ENCODE measurements around the gene KDM4B. TPM values are rescaled to one million over a fixed set of nuclear protein-coding genes. Genes with fewer than 3 reads are reported as not detected.
"Not testable (repeated sequence)": the region's sequence is repeated elsewhere in the genome, so short reads cannot be mapped to it uniquely, and the experiment has no call there.

The KDM4B gene
- total and polyA plus RNA-seq, 2 donors (not counting 1 experiment from before 2014, with no cell fraction given), result 75.5 to 205 TPM

DNA sequence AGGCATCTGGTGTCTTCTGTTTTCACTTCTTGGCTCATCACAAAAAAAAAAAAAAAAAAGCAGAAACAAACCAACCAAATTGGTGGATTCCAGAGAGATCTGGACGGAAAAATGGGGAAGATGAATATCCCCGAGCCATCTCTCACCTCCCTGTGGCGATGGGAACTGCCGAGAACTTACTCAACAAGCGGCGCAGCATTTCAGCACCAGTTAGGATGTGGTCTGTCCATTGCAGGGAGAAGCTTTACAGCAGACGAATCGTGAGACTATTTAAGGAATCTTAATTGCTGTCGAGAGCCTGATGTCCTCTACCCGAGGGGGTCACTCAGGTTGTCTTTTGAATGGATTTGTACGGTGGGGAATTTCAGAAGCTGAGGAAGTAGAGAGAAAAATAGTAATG lies 17.3 kb upstream of the KDM4B start:
- H3K27me3 ChIP-seq (replicated peaks in 1 of 4; ENCODE audit: control extremely low read depth in 1 of 4, control insufficient read depth in 3 of 4, insufficient read depth in 4 of 4, low read length in 3 of 4), result no peaks in the 10 kb centered on the region
- H4K20me1 ChIP-seq (ENCODE audit: control insufficient read depth, insufficient read depth, low read length, poor library complexity, severe bottlenecking), result no peaks in the 10 kb centered on the region
- no peaks in the 10 kb centered on the region for H3K4me1 ChIP-seq (ENCODE audit: control insufficient read depth in 2 of 2, insufficient read depth in 2 of 2, low read length in 2 of 2)
- TF ChIP-seq CTCF (IDR thresholded peaks at IDR 0.05), result no peak
- no peak for TF ChIP-seq EZH2 (IDR thresholded peaks at IDR 0.05; ENCODE audit: borderline replicate concordance, insufficient read depth, low read depth, low read length, poor library complexity, severe bottlenecking)
- H3K4me3 Mint-ChIP-seq, result no peak overlapping the region
- no peaks in the 10 kb centered on the region for H3K9me3 Mint-ChIP-seq (ENCODE audit: insufficient read depth)
- no peak for ATAC-seq (ENCODE audit: low read depth)
- intact Hi-C loops (cut with micrococcal nuclease), result no loop called here
- H3K4me1 Mint-ChIP-seq, result no peaks in the 10 kb centered on the region
- no peaks in the 10 kb centered on the region for H3K36me3 ChIP-seq (replicated peaks in 1 of 2; ENCODE audit: control extremely low read depth in 1 of 2, control insufficient read depth in 1 of 2, extremely low read depth in 1 of 2, insufficient read depth in 2 of 2, low read length in 1 of 2)
- CTCF ChIA-PET, result no interaction called here
- no peaks in the 10 kb centered on the region for H3K9me3 ChIP-seq (ENCODE audit: control extremely low read depth in 1 of 3, control insufficient read depth in 2 of 3, insufficient read depth in 1 of 3, low read length in 2 of 3)
- H3K4me3 ChIP-seq (ENCODE audit: control extremely low read depth in 1 of 5, extremely low read depth in 1 of 5, insufficient read depth in 1 of 5, low read depth in 2 of 5, low read length in 4 of 5), result no peak overlapping the region
- no peak overlapping the region for H3K27ac Mint-ChIP-seq
- H2AFZ ChIP-seq (ENCODE audit: insufficient read depth, low read depth, low read length, poor library complexity, severe bottlenecking), result no peak overlapping the region
- WGBS (ENCODE audit: insufficient coverage), result 93% methylated on average over 10 of the region's 11 CpGs
- H3K4me2 ChIP-seq (replicated peaks; ENCODE audit: low read depth, low read length, poor library complexity, severe bottlenecking), result no peak overlapping the region
- no peak overlapping the region for H3K27ac ChIP-seq (ENCODE audit: low read length in 2 of 2)
- no peaks in the 10 kb centered on the region for H3K79me2 ChIP-seq (ENCODE audit: control insufficient read depth, insufficient read depth, low read length)
- POLR2A ChIA-PET, result no interaction called here
- DNase-seq, result no peak
- no peaks in the 10 kb centered on the region for H3K27me3 Mint-ChIP-seq
- no peak overlapping the region for H3K9ac ChIP-seq (ENCODE audit: low read length)

DNA sequence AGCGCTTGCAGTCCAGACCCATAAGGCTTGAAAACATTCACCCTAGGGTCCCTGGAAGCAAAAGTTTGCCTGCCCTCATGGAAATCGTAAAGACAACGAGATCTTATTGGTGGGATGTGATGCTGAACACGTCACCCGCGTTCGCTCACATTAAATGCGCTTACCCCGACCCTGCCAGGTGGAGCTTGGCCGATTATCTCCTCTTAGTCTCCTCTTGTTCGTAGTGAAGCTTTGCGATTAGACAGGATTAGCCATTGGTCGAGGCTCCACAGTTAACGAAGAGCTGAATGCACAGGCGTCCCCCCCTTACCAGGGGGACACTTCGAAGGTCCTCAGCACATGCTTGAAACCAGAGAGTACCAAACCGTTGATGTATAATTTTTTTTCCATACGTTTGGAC lies 16.0 kb upstream of the KDM4B start:
- DNase-seq (no peak), ATAC-seq (ENCODE audit: low read depth) (no peak)
- no peaks in the 10 kb centered on the region for H3K36me3 ChIP-seq (replicated peaks in 1 of 2; ENCODE audit: control extremely low read depth in 1 of 2, control insufficient read depth in 1 of 2, extremely low read depth in 1 of 2, insufficient read depth in 2 of 2, low read length in 1 of 2)
- ChIA-PET POLR2A (no interaction called here), CTCF (no interaction called here)
- H3K4me3 ChIP-seq (ENCODE audit: control extremely low read depth in 1 of 5, extremely low read depth in 1 of 5, insufficient read depth in 1 of 5, low read depth in 2 of 5, low read length in 4 of 5), result no peak overlapping the region
- no peaks in the 10 kb centered on the region for H3K4me1 ChIP-seq (ENCODE audit: control insufficient read depth in 2 of 2, insufficient read depth in 2 of 2, low read length in 2 of 2)
- no peaks in the 10 kb centered on the region for H3K27me3 ChIP-seq (replicated peaks in 1 of 4; ENCODE audit: control extremely low read depth in 1 of 4, control insufficient read depth in 3 of 4, insufficient read depth in 4 of 4, low read length in 3 of 4)
- intact Hi-C loops (cut with micrococcal nuclease), result no loop called here
- TF ChIP-seq EZH2 (IDR thresholded peaks at IDR 0.05; ENCODE audit: borderline replicate concordance, insufficient read depth, low read depth, low read length, poor library complexity, severe bottlenecking) (no peak), CTCF (IDR thresholded peaks at IDR 0.05) (no peak)
- no peaks in the 10 kb centered on the region for H4K20me1 ChIP-seq (ENCODE audit: control insufficient read depth, insufficient read depth, low read length, poor library complexity, severe bottlenecking)
- no peaks in the 10 kb centered on the region for H3K9me3 ChIP-seq (ENCODE audit: control extremely low read depth in 1 of 3, control insufficient read depth in 2 of 3, insufficient read depth in 1 of 3, low read length in 2 of 3)
- H3K4me2 ChIP-seq (replicated peaks; ENCODE audit: low read depth, low read length, poor library complexity, severe bottlenecking), result no peak overlapping the region
- H3K9ac ChIP-seq (ENCODE audit: low read length), result no peak overlapping the region
- Mint-ChIP-seq H3K27me3 (no peaks in the 10 kb centered on the region), H3K4me3 (no peak overlapping the region), H3K4me1 (no peaks in the 10 kb centered on the region), H3K27ac (no peak overlapping the region), H3K9me3 (ENCODE audit: insufficient read depth) (no peaks in the 10 kb centered on the region)
- no peak overlapping the region for H3K27ac ChIP-seq (ENCODE audit: low read length in 2 of 2)
- H2AFZ ChIP-seq (ENCODE audit: insufficient read depth, low read depth, low read length, poor library complexity, severe bottlenecking), result no peak overlapping the region
- H3K79me2 ChIP-seq (ENCODE audit: control insufficient read depth, insufficient read depth, low read length), result no peaks in the 10 kb centered on the region
- WGBS (ENCODE audit: insufficient coverage), result 98% methylated on average over 15 of the region's 18 CpGs

DNA sequence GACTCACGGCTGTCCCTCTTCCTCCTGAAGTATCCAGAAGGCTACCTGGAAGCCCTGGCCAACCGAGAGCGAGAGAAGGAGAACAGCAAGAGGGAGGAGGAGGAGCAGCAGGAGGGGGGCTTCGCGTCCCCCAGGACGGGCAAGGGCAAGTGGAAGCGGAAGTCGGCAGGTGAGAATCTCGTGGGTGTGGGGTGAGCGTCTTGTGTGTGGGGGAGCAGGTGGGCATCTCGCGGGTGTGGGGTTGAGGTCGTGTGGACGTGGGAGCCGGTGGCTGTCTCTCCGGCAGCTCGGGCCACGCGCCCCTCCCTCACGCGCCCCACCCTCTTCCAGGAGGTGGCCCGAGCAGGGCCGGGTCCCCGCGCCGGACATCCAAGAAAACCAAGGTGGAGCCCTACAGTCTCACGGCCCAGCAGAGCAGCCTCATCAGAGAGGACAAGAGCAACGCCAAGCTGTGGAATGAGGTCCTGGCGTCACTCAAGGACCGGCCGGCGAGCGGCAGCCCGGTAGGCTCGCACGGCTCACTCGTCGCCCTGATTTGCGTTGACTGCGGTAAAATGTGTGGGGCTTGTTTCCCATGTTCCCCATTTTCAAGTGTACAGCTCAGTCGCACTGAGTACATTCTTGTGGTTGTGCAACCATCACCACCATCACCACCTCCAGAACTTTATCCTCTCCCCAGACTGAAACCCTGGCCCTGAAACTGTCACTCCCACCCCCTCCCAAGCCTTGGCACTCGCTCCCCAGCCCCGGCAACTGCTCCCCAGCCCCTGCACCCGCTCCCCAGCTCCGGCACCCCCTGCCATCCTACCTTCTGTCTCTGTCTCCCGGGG lies 14.4 kb upstream of the KDM4B start:
- H3K4me1 Mint-ChIP-seq; H3K9me3 ChIP-seq (ENCODE audit: control extremely low read depth in 1 of 3, control insufficient read depth in 2 of 3, insufficient read depth in 1 of 3, low read length in 2 of 3); H4K20me1 ChIP-seq (ENCODE audit: control insufficient read depth, insufficient read depth, low read length, poor library complexity, severe bottlenecking); H3K27me3 Mint-ChIP-seq; DNase-seq; H3K4me3 Mint-ChIP-seq; ATAC-seq (ENCODE audit: low read depth); H2AFZ ChIP-seq (ENCODE audit: insufficient read depth, low read depth, low read length, poor library complexity, severe bottlenecking); H3K9me3 Mint-ChIP-seq (ENCODE audit: insufficient read depth); POLR2A ChIA-PET; H3K27me3 ChIP-seq (replicated peaks in 1 of 4; ENCODE audit: control extremely low read depth in 1 of 4, control insufficient read depth in 3 of 4, insufficient read depth in 4 of 4, low read length in 3 of 4); H3K27ac Mint-ChIP-seq; H3K79me2 ChIP-seq (ENCODE audit: control insufficient read depth, insufficient read depth, low read length); H3K4me2 ChIP-seq (replicated peaks; ENCODE audit: low read depth, low read length, poor library complexity, severe bottlenecking); H3K4me3 ChIP-seq (ENCODE audit: control extremely low read depth in 1 of 5, extremely low read depth in 1 of 5, insufficient read depth in 1 of 5, low read depth in 2 of 5, low read length in 4 of 5); H3K36me3 ChIP-seq (replicated peaks in 1 of 2; ENCODE audit: control extremely low read depth in 1 of 2, control insufficient read depth in 1 of 2, extremely low read depth in 1 of 2, insufficient read depth in 2 of 2, low read length in 1 of 2); H3K27ac ChIP-seq (ENCODE audit: low read length in 2 of 2); intact Hi-C loops (cut with micrococcal nuclease); H3K9ac ChIP-seq (ENCODE audit: low read length); H3K4me1 ChIP-seq (ENCODE audit: control insufficient read depth in 2 of 2, insufficient read depth in 2 of 2, low read length in 2 of 2); CTCF ChIA-PET: not testable (repeated sequence)
- WGBS (ENCODE audit: insufficient coverage), result 98% methylated on average over 23 of the region's 46 CpGs

Measured in B cell (primary cell).